Naive B cell (primary cell): ENCODE measurements around the gene SMARCAD1. TPM values are rescaled to one million over a fixed set of nuclear protein-coding genes. Genes with fewer than 3 reads are reported as not detected.
A peak's percentile ranks its signal among the peaks of the same experiment; 100 is the strongest.
"Not testable (repeated sequence)": the region's sequence is repeated elsewhere in the genome, so short reads cannot be mapped to it uniquely, and the experiment has no call there.

Source experiments
- ATAC-seq, 2 donors: fragments of 150-1000 bp; cut with Tn5 transposase; 2 replicates each; pipeline ENCODE4 v1.10.0; 2021; ENCODE audit warnings: low read depth in 2 of 2, mild to moderate bottlenecking in 2 of 2, moderate library complexity in 2 of 2
- DNase-seq: peaks from one replicate; pipeline ENCODE4 v3.0.0; 2022
- H3K27ac Mint-ChIP-seq, 6 donors: one replicate each; pipeline ENCODE4 v1.8.0; 2020 to 2022; ENCODE audit warnings: mild to moderate bottlenecking in 6 of 6, mixed read lengths in 6 of 6, moderate library complexity in 5 of 6, inconsistent platforms in 2 of 6
- H3K27me3 Mint-ChIP-seq, 3 donors: one replicate each; pipeline ENCODE4 v1.8.0; 2021 to 2022; ENCODE audit warnings: mixed read lengths in 3 of 3, mild to moderate bottlenecking in 1 of 3
- H3K36me3 Mint-ChIP-seq, 2 donors: one replicate each; pipeline ENCODE4 v1.8.0; 2020 to 2022; ENCODE audit warnings: mixed read lengths in 2 of 2, inconsistent platforms in 1 of 2, mild to moderate bottlenecking in 1 of 2
- H3K4me1 Mint-ChIP-seq, 3 donors: one replicate each; pipeline ENCODE4 v1.8.0; 2020 to 2022; ENCODE audit warnings: mixed read lengths in 3 of 3, inconsistent platforms in 1 of 3, mild to moderate bottlenecking in 1 of 3, moderate library complexity in 1 of 3
- H3K4me3 Mint-ChIP-seq, 8 donors: one replicate each; pipeline ENCODE4 v1.8.0; 2020 to 2022; ENCODE audit warnings: mild to moderate bottlenecking in 8 of 8, mixed read lengths in 8 of 8, moderate library complexity in 8 of 8, inconsistent platforms in 2 of 8
- H3K9me3 Mint-ChIP-seq, 7 donors: one replicate each; pipeline ENCODE4 v1.8.0; 2020 to 2022; ENCODE audit warnings: mixed read lengths in 7 of 7, mild to moderate bottlenecking in 5 of 7, inconsistent platforms in 2 of 7, moderate library complexity in 1 of 7
- polyA plus RNA-seq, 6 donors: library from polyadenylated mRNA; unstranded; fragments of 300-500 nt; fragmentation: Illumina TruSeq; gene quantifications; one replicate each; pipeline ENCODE4 v1.2.3, GENCODE V29; 2021; ENCODE audit warnings: low read depth in 6 of 6

The SMARCAD1 gene
- polyA plus RNA-seq, 6 donors from 2014 or later, result 8.8 to 12.1 (median 10.3) TPM

DNA sequence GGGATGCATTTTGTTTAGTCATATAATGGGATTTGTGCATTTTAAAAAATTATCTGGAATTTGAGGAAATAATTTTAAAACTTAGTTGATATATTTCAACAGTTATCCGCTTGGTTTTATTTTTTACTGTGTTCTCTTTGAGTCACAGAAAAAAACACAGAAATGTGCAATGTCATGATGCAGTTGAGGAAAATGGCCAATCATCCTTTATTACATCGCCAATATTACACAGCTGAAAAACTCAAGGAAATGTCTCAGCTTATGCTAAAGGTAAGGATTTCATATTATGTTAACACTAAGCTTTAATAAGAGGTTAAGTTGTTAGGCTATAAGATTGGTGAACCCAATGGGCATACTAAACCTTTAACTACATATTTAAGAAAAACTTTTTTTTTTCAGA is 71.1 kb downstream of the SMARCAD1 start:
- no peaks in the 10 kb centered on the region for H3K4me1 Mint-ChIP-seq
- no peak overlapping the region for H3K4me3 Mint-ChIP-seq
- H3K27ac Mint-ChIP-seq, result no peak overlapping the region
- no peak for ATAC-seq
- no peak for DNase-seq
- H3K9me3 Mint-ChIP-seq, result no peaks in the 10 kb centered on the region
- H3K27me3 Mint-ChIP-seq, result no peaks in the 10 kb centered on the region
- peaks cover 25 to 47% of the 10 kb centered on the region in 2 donors for H3K36me3 Mint-ChIP-seq

DNA sequence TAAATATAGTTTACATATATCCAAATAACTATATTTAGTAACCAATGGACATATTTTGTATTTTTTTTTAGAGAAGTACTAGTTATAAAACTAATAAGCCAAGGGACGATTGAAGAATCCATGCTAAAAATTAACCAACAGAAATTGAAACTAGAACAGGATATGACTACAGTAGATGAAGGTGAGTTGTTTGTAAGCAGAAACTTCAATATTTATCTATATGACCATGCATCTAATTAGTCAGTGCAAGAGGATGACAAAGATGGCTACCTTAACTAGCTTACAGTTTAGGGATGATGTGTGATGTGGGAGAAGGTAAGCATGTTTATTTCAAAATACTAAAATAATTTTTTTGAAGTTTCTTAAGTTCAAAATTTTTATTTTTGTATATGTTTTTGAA is 77.2 kb downstream of the SMARCAD1 start:
- Mint-ChIP-seq H3K27me3 (no peaks in the 10 kb centered on the region), H3K27ac (no peak overlapping the region), H3K4me1 (no peaks in the 10 kb centered on the region), H3K36me3 (peaks cover 30 to 33% of the 10 kb centered on the region in 2 donors), H3K9me3 (no peaks in the 10 kb centered on the region), H3K4me3 (no peak overlapping the region)
- ATAC-seq (no peak), DNase-seq (no peak)

DNA sequence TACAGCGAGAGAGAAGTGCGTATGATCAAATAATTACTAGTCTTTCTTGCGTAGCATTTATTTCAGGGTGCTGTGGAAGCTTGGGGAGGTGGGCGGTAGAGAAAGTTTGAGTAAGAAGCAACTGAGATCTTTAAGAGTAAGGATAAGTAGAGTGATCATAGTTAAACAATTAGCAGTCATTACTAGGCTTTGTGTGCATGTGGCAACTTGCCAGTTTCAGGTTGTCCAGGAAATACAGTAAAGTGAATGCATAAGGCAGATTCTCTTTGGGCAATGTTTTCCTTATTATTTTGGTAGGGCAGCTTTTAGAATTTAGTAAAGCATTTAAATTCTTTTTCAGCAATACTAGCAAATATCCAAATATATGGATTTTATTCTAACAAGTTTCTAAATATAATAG is 78.0 kb downstream of the SMARCAD1 start:
- Mint-ChIP-seq H3K9me3 (no peaks in the 10 kb centered on the region), H3K4me3 (no peak overlapping the region), H3K4me1 (peaks cover 0 to 5% (median 0%) of the 10 kb centered on the region in 3 donors), H3K27ac (no peak overlapping the region), H3K27me3 (no peaks in the 10 kb centered on the region), H3K36me3 (peaks cover 33 to 40% of the 10 kb centered on the region in 2 donors)
- ATAC-seq (no peak), DNase-seq (no peak)

DNA sequence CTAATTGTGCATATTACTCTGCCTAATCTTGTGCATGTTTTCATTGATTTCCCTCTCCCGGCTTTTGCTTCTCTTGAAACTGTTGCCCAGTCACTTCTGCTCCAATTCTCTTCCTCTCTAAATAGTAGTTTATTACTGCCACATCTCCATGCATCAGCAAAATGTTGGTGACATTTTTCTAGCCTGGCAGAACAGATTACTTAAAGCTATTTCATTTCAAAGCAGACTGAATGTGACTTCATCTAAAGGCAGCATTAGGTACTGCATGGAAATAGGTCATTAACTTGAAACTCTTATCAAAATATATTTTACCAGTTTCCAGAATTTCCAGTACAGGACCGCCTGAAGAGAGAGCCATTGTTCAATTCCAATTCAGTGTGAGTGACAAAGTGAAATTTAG is 82.6 kb downstream of the SMARCAD1 start:
- no peaks in the 10 kb centered on the region for H3K27me3 Mint-ChIP-seq
- no peak for ATAC-seq
- H3K36me3 Mint-ChIP-seq, result peaks cover 22 to 25% of the 10 kb centered on the region in 2 donors
- no peak overlapping the region for H3K4me3 Mint-ChIP-seq
- H3K9me3 Mint-ChIP-seq, result peaks cover 0 to 2% (median 0%) of the 10 kb centered on the region in 7 donors
- no peak overlapping the region for H3K27ac Mint-ChIP-seq
- no peak for DNase-seq
- H3K4me1 Mint-ChIP-seq, result peaks cover 0 to 5% (median 0%) of the 10 kb centered on the region in 3 donors

DNA sequence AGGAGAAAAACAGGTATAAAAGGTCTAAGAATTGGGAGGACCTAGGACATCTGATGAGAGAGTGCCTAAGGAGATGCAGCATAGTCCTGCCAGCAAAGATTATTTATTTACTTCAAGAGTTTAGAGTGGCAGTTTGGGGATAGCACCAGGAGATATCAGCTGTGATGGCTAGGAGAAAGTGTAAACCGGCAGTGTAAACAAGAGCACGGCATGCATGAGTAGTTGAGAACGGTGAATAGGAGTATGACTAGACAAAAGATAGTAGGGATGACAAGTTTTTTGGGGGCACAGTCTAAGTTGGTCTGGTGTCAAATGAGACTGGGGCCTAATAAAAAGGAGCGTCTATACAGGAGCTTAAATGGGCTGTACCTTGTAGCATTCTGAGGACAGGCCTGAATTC is 86.3 kb downstream of the SMARCAD1 start:
- not testable (repeated sequence) for DNase-seq, H3K27me3 Mint-ChIP-seq, H3K27ac Mint-ChIP-seq, H3K4me3 Mint-ChIP-seq, H3K9me3 Mint-ChIP-seq, ATAC-seq, H3K4me1 Mint-ChIP-seq
- peaks cover 7 to 17% of the 10 kb centered on the region in 2 donors for H3K36me3 Mint-ChIP-seq

DNA sequence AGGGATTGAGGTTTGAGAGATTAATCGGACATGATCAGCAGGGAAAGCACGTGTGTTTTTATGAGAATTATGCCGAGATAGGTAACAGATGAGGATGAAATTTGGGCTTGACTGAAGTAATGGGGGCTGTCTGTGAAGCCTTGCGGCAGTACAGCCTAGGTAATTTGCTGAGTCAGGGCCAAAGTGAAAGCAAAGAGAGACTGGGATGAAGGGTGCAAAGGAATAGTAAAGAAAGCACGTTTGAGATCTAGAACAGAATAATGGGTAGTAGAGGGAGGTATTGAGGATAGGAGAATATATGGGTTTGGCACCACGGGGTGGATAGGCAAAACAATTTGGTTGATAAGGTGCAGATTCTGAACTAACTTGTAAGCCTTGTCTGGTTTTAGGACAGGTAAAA is 87.8 kb downstream of the SMARCAD1 start:
- not testable (repeated sequence) for H3K27ac Mint-ChIP-seq, H3K4me1 Mint-ChIP-seq, H3K9me3 Mint-ChIP-seq, ATAC-seq, H3K4me3 Mint-ChIP-seq, H3K27me3 Mint-ChIP-seq, DNase-seq, H3K36me3 Mint-ChIP-seq

DNA sequence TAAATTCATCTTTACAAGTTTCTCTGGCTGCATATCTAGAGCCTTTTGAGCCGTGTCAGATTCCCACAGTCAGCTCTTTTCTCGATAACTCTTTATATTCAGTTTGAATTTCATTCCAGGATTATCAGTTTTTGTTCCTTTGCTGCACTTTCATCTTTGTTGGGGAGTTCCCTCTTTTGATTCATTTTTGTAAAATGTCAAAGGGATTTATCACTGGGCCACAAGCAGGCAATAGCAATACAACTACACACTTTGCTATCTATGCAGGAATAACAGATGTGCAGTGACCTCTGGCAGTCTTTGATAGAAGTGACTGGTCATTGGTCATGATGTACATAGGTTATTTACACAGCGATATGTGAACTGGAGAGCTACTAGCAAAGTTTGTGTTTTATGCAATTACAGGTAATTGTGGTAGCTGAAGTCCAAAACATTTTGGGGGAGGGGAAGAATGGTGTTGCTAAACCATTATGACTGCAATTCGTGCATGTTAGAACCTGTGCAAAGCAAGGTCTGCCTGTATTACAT is 91.1 kb downstream of the SMARCAD1 start:
- ATAC-seq (no peak), DNase-seq (no peak)
- Mint-ChIP-seq H3K36me3 (no peaks in the 10 kb centered on the region), H3K4me1 (no peaks in the 10 kb centered on the region), H3K4me3 (no peak overlapping the region), H3K9me3 (no peaks in the 10 kb centered on the region), H3K27ac (no peak overlapping the region), H3K27me3 (no peaks in the 10 kb centered on the region)

DNA sequence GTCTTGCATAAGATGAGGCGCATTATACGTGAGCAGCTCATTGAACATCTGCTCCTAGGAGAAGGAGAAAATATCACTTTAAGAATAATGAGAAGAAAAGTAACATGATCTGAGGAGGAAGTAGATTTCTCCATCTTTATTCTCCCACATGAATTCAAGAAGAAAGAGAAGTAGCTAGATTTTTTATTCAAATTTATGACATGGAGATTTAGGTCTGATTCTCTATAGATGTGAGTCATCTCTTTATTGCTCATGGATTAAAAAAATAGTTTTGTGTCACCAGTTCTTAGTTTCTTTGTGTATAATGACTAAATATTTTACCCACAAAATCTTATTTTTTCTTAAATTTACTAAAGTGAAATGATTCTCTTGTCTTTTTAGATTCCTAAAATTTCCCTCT is 94.5 kb downstream of the SMARCAD1 start:
- Mint-ChIP-seq H3K9me3 (no peaks in the 10 kb centered on the region), H3K27me3 (no peaks in the 10 kb centered on the region), H3K4me3 (no peak overlapping the region), H3K27ac (no peak overlapping the region), H3K36me3 (no peaks in the 10 kb centered on the region), H3K4me1 (no peaks in the 10 kb centered on the region)
- DNase-seq (no peak), ATAC-seq (no peak)

DNA sequence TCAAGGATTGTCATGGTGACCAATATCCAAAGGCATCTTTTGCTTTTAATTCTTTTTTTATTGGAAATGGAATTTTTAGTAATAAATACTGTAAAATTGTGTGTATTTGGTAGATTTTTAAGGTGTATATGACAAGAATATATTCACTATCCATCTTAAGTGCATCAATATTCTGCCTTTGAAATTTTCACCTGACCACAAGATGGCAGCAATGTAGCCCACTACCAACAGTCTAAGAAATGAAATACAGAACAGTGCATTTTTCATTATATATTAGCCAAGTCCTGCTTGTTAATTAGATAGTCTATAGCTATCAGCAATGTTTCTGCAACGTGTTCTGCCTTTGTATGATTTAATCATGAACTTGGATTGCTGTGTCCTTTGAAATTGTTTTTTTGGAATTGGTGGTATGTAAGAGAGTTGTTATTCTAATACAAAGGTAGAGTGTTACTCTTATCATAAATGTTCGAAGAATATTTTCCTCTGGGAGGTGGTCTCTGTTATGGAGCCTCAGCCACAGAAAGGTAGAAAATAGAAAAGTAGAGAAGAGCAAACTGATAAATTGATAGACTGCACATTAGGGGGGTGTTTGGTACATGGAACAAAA is 96.8 kb downstream of the SMARCAD1 start:
- Mint-ChIP-seq H3K27me3 (no peaks in the 10 kb centered on the region), H3K9me3 (no peaks in the 10 kb centered on the region), H3K4me3 (no peak overlapping the region), H3K36me3 (no peaks in the 10 kb centered on the region), H3K4me1 (no peaks in the 10 kb centered on the region), H3K27ac (no peak overlapping the region)
- no peak for ATAC-seq
- DNase-seq, result peak; percentile 0

DNA sequence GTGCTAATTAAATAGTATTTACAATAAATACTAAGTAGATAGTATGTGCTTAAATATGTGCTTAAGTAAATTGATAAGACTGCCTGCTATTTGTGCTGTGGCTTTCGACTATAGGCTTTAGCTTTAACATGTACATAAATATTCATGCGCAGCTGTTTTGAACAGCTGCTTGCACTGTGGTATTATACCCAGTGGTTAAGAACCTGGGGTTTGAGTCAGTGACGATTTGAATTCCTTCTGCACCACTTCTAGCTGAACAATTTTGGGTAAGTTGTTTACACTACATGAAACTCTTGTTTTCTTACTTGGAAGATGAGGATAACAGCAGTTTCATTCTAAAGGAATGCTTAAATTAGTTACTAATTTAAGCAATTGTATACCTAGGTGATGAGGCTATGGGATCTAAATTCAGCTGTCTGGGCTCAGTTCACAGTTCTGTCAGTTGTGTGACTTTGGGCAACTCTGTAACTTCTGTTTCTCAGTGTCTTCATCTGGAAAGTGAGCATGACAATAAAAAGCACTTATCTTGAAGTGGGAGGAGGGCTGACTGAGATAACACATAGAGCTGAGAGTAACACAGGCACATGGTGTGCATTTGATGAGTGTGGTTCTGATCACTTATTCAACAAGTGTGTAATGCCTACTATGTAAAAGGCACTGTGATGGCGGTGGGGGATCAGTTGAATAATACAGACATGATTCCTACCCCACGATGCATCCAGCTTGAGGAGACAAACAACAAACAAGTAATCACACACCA is 98.0 kb downstream of the SMARCAD1 start:
- Mint-ChIP-seq H3K27me3 (no peaks in the 10 kb centered on the region), H3K9me3 (peaks cover 0 to 4% (median 0%) of the 10 kb centered on the region in 7 donors), H3K4me1 (no peaks in the 10 kb centered on the region), H3K27ac (no peak overlapping the region), H3K36me3 (no peaks in the 10 kb centered on the region), H3K4me3 (no peak overlapping the region)
- ATAC-seq (no peak), DNase-seq (no peak)

DNA sequence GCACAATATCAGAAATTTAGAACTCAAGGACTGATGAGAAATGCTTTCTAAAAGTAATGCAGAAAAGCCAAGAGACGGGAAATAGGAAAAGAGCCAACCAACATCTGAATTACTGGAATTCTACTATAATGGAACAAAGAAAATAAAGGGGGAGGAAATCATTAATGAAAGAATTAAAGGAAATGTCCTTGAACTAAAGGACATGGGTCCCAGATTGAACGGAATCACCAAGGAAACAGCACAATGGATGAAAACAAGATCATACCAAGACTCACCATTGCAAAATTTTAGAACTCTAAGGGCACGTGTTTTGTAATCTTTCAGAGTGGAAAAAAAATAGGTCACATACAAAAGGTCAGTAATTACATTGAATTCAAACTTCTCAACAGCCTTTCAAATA is 99.0 kb downstream of the SMARCAD1 start:
- no peaks in the 10 kb centered on the region for H3K4me1 Mint-ChIP-seq
- no peak overlapping the region for H3K4me3 Mint-ChIP-seq
- no peaks in the 10 kb centered on the region for H3K36me3 Mint-ChIP-seq
- H3K9me3 Mint-ChIP-seq, result peaks cover 0 to 7% (median 0%) of the 10 kb centered on the region in 7 donors
- ATAC-seq (no peak), DNase-seq (no peak)
- H3K27ac Mint-ChIP-seq, result no peak overlapping the region
- H3K27me3 Mint-ChIP-seq, result no peaks in the 10 kb centered on the region

DNA sequence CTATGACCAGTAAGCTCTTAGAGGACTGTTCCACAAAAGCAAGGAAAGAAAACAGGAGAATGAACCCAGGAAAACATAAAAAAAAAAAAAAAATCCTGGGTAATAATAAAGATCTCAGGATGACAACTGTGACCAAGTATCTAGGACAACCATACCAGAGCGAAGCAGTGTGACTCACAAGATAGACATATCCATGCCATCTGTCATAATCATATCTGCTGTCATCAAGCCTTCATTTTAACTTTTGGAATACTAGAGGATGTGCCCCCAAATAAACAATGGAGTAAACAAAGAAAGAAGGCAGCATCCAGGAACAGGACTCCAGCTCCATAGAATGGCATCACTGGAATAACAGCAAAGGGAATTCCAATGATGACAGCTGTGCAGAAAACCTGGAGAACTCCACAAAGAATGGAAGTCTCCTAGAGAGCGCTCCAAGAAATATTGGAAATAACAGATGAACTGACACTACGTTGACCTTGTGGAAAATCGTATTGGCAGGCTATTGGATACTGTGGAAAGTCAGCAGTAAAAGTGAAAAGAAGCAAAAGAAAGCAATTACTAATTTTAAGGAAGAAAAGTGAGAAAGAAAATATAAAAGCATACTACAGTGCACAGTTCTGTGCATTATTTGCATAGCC is 99.7 kb downstream of the SMARCAD1 start:
- no peak overlapping the region for H3K4me3 Mint-ChIP-seq
- DNase-seq, result no peak
- no peak for ATAC-seq
- H3K9me3 Mint-ChIP-seq, result peaks cover 0 to 10% (median 0%) of the 10 kb centered on the region in 7 donors
- no peaks in the 10 kb centered on the region for H3K4me1 Mint-ChIP-seq
- H3K27ac Mint-ChIP-seq, result peak overlapping the region in 1 of 6 donors; percentile 71
- no peaks in the 10 kb centered on the region for H3K36me3 Mint-ChIP-seq
- no peaks in the 10 kb centered on the region for H3K27me3 Mint-ChIP-seq

DNA sequence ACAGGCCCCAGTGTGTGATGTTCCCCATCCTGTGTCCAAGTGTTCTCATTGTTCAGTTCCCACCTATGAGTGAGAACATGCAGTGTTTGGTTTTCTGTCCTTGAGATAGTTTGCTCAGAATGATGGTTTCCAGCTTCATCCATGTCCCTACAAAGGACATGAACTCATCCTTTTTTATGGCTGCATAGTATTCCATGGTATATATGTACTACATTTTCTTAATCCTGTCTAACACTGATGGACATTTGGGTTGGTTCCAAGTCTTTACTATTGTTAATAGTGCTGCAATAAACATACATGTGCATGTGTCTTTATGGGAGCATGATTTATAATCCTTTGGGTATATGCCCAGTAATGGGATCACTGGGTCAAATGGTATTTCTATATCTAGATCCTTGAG is 112.3 kb downstream of the SMARCAD1 start:
- DNase-seq, H3K4me1 Mint-ChIP-seq, H3K4me3 Mint-ChIP-seq, ATAC-seq, H3K27ac Mint-ChIP-seq: not testable (repeated sequence)
- peaks cover 6 to 17% (median 10%) of the 10 kb centered on the region in 3 donors for H3K27me3 Mint-ChIP-seq
- H3K36me3 Mint-ChIP-seq, result peaks cover 6 to 24% of the 10 kb centered on the region in 2 donors
- H3K9me3 Mint-ChIP-seq, result peaks cover 14 to 44% (median 29%) of the 10 kb centered on the region in 7 donors

DNA sequence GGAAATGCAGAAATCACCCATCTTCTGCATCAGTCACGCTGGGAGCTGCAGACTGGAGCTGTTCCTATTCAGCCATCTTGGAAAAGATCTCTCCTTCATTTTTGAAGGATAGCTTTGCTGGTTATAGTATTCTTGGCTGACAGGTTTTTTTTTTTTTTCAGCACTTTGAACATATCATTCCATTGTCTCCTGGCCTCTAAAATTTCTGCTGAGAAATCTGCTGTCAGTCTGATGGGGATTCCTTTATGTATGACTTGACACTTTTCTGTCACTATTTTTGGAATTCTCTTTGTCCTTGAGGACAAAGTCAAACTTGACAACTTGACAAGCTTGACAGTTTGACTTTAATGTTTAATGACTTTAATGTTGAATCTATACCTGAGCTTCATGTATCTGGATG is 118.2 kb downstream of the SMARCAD1 start:
- Mint-ChIP-seq H3K9me3 (peaks cover 21 to 60% (median 40%) of the 10 kb centered on the region in 7 donors), H3K27me3 (peaks cover 0 to 25% (median 9%) of the 10 kb centered on the region in 3 donors), H3K4me3 (no peak overlapping the region), H3K4me1 (no peaks in the 10 kb centered on the region), H3K36me3 (peaks cover 4 to 43% of the 10 kb centered on the region in 2 donors), H3K27ac (no peak overlapping the region)
- ATAC-seq, result no peak
- no peak for DNase-seq
